Fibroblast of mammary gland (primary cell): Measurements from ENCODE around the gene BRSK2.

Source experiments
- DNase-seq: peaks from one replicate; pipeline ENCODE4 v3.0.0-alpha.2; 2010; ENCODE audit warnings: low read depth
- H3K4me3 ChIP-seq: 2 replicates; pipeline ENCODE4 v1.5.1; 2011; ENCODE audit warnings: low read depth, mild to moderate bottlenecking, low read length, moderate library complexity; ENCODE audit not compliant: control insufficient read depth
- CTCF ChIP-seq: conservative IDR thresholded peaks from 2 replicates; pipeline ENCODE4 v1.5.1; 2011; ENCODE audit warnings: low read depth, low read length, inconsistent platforms; ENCODE audit not compliant: control insufficient read depth, insufficient read depth

The BRSK2 gene

GRCh38 chr11:1483445-1483961 lies 93.8 kb downstream of the BRSK2 start:
- no peak for DNase-seq
- no peak overlapping the region for H3K4me3 ChIP-seq
- TF ChIP-seq CTCF: no peak

- no peak for TF ChIP-seq CTCF
- DNase-seq: no peak
Observed at GRCh38 chr11:1484061-1484671, 94.4 kb downstream of the BRSK2 start.

GRCh38 chr11:1484695-1485503 lies 95.2 kb downstream of the BRSK2 start:
- no peak overlapping the region for H3K4me3 ChIP-seq
- TF ChIP-seq CTCF: no peak
- DNase-seq: no peak

More at GRCh38 chr11:1484061-1484671, 94.4 kb downstream of the BRSK2 start:
- H3K4me3 ChIP-seq: no peak overlapping the region

GRCh38 chr11:1485504-1485885 lies 95.8 kb downstream of the BRSK2 start:
- no peak for DNase-seq
- TF ChIP-seq CTCF: no peak

GRCh38 chr11:1486054-1486825 lies 96.5 kb downstream of the BRSK2 start, which contains the start of gene MOB2:
Gene MOB2 (minus strand): TSS chr11:1486779. CDS start chr11:1486556, 223 bp downstream.
- DNase-seq: no peak
- TF ChIP-seq CTCF: no peak
- H3K4me3 ChIP-seq: no peak within 1 kb of the TSS

More at GRCh38 chr11:1485504-1485885, 95.8 kb downstream of the BRSK2 start:
- H3K4me3 ChIP-seq: no peak overlapping the region

GRCh38 chr11:1487091-1487850 lies 97.5 kb downstream of the BRSK2 start:
- TF ChIP-seq CTCF: no peak
- no peak for DNase-seq

More at GRCh38 chr11:1487091-1487850, 97.5 kb downstream of the BRSK2 start:
- no peak overlapping the region for H3K4me3 ChIP-seq
